ENCODE results near the gene NHLH1. TPM values are rescaled to one million over a fixed set of nuclear protein-coding genes. Genes with fewer than 3 reads are reported as not detected.

NHLH1 gene
- total RNA-seq, 1 experiment from 2014 or later, result 0.26 TPM

DNA sequence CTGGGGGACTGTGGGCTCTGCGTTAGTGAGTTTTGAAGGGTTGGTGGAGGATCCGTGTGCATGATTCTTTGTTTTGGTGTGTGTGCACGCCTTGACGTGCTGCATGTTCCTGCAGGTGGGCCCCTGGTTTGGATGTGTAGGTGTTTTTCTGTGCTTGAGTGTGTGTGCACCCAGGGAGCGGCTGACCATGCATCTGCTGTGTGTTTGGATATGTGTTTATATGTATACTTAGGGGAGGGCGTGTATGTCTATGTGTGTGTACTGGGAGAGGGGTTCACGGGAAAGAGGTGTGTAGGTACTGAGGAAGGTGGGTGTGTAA, 34.6 kb downstream of the NHLH1 start:
- intact Hi-C loops (cut with micrococcal nuclease; ENCODE audit: unreplicated experiment), result no loop called here
- CTCF ChIA-PET, result no interaction called here
- Histone ChIP-seq H3K27ac (no peak overlapping the region), H3K4me3 (no peak overlapping the region), H3K79me2 (ENCODE audit: low read depth) (no peaks in the 10 kb centered on the region), H3K27me3 (ENCODE audit: insufficient read depth, low read depth) (peaks cover 21% of the 10 kb centered on the region), H4K20me1 (ENCODE audit: insufficient read depth) (no peaks in the 10 kb centered on the region), H3K4me1 (replicated peaks; ENCODE audit: insufficient read depth) (no peaks in the 10 kb centered on the region), H3K9me2 (ENCODE audit: insufficient read depth) (no peaks in the 10 kb centered on the region), H3K36me3 (ENCODE audit: low read depth) (no peaks in the 10 kb centered on the region), H3F3A (ENCODE audit: insufficient read depth, low read depth) (no peaks in the 10 kb centered on the region), H3K4me2 (no peak overlapping the region), H3K9me3 (ENCODE audit: insufficient read depth, low read depth) (no peaks in the 10 kb centered on the region), H2AFZ (no peak overlapping the region)
- no TSS peak for BruUV-seq (replicated peaks)
- TF ChIP-seq, protein P1, sequence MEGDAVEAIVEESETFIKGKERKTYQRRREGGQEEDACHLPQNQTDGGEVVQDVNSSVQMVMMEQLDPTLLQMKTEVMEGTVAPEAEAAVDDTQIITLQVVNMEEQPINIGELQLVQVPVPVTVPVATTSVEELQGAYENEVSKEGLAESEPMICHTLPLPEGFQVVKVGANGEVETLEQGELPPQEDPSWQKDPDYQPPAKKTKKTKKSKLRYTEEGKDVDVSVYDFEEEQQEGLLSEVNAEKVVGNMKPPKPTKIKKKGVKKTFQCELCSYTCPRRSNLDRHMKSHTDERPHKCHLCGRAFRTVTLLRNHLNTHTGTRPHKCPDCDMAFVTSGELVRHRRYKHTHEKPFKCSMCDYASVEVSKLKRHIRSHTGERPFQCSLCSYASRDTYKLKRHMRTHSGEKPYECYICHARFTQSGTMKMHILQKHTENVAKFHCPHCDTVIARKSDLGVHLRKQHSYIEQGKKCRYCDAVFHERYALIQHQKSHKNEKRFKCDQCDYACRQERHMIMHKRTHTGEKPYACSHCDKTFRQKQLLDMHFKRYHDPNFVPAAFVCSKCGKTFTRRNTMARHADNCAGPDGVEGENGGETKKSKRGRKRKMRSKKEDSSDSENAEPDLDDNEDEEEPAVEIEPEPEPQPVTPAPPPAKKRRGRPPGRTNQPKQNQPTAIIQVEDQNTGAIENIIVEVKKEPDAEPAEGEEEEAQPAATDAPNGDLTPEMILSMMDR (conservative IDR thresholded peaks at IDR 0.05), result no peak
- TF ChIP-seq EZH2 (IDR thresholded peaks at IDR 0.05; ENCODE audit: low read depth), result no peak
- DNase-seq, result no peak
- POLR2A ChIA-PET (ENCODE audit: unreplicated experiment), result no interaction called here

DNA sequence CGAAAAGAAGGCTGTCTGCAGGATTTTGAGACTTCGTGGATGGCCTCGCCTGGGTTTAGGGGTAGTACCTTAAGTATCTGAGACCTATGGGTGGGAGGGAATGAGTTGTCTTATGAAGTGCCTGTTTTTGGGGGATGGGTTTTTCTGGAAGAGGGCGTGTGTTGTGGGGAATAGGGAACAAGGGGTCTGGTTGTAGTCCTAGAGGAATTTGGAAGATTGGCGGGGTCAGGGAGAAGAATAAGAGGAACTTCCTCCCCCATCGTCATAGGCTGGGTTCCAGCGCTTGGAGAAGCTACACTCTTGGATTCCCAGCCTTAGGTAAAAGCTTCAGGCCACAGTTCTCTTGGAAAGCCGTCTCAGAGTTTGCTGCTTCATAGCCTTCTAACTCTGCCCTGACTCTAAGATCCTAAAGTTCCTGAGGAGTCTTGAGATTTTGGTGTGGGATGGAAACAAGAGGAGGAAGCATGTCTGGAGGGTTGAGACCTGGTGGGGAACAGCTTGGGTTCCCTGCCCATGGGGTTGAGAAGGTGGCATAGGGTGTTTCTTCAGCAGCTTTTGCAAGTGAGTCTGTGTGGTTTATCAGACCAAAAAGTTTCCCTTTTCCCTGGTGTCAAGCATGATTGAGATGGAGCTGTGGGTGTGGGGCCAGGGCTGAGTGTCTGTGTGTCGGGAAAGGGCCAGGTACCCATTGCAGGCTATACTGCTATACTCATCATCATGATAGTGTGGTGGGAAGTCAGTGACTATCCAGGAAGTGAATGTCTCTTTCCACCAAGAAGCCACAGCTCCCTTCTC, 35.3 kb downstream of the NHLH1 start:
- DNase-seq, result no peak
- Histone ChIP-seq H3K36me3 (ENCODE audit: low read depth) (no peaks in the 10 kb centered on the region), H3K79me2 (ENCODE audit: low read depth) (no peaks in the 10 kb centered on the region), H3K4me3 (no peak overlapping the region), H3F3A (ENCODE audit: insufficient read depth, low read depth) (no peaks in the 10 kb centered on the region), H3K27me3 (ENCODE audit: insufficient read depth, low read depth) (peaks cover 21% of the 10 kb centered on the region), H3K9me2 (ENCODE audit: insufficient read depth) (no peaks in the 10 kb centered on the region), H3K27ac (no peak overlapping the region), H2AFZ (no peak overlapping the region), H4K20me1 (ENCODE audit: insufficient read depth) (no peaks in the 10 kb centered on the region), H3K9me3 (ENCODE audit: insufficient read depth, low read depth) (no peaks in the 10 kb centered on the region), H3K4me1 (replicated peaks; ENCODE audit: insufficient read depth) (no peaks in the 10 kb centered on the region), H3K4me2 (no peak overlapping the region)
- TF ChIP-seq, protein P1 (conservative IDR thresholded peaks at IDR 0.05), result no peak
- no peak for TF ChIP-seq EZH2 (IDR thresholded peaks at IDR 0.05; ENCODE audit: low read depth)
- TSS peak; percentile 36 for BruUV-seq (replicated peaks)
- ChIA-PET CTCF (no interaction called here), POLR2A (ENCODE audit: unreplicated experiment) (no interaction called here)
- intact Hi-C loops (cut with micrococcal nuclease; ENCODE audit: unreplicated experiment), result no loop called here

DNA sequence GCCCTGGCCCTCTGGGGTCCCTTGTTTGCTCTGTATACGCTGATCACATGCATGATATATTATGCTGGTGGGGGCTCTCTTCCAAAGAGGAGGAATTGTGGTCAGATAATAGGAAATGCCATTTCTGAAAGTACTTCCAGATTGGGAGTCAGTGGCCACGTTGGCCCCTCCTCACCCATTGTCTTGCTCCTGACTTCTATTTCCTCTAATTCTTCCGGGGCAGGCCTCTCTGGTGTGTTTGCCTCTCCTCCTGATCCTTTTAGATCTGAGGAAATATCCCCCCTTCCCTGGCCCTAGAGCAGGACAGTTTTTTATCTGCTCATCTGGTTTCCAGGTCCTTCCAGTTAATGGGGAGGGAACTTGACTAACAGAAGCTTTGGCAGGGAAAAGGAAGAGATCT, 36.4 kb downstream of the NHLH1 start:
- Histone ChIP-seq H3K4me3 (no peak overlapping the region), H3K27me3 (ENCODE audit: insufficient read depth, low read depth) (peaks cover 21% of the 10 kb centered on the region), H3K79me2 (ENCODE audit: low read depth) (no peaks in the 10 kb centered on the region), H3K4me1 (replicated peaks; ENCODE audit: insufficient read depth) (peaks cover 8% of the 10 kb centered on the region), H4K20me1 (ENCODE audit: insufficient read depth) (no peaks in the 10 kb centered on the region), H3K36me3 (ENCODE audit: low read depth) (no peaks in the 10 kb centered on the region), H3K9me2 (ENCODE audit: insufficient read depth) (no peaks in the 10 kb centered on the region), H3F3A (ENCODE audit: insufficient read depth, low read depth) (no peaks in the 10 kb centered on the region), H2AFZ (no peak overlapping the region), H3K27ac (no peak overlapping the region), H3K9me3 (ENCODE audit: insufficient read depth, low read depth) (no peaks in the 10 kb centered on the region), H3K4me2 (no peak overlapping the region)
- no peak for DNase-seq
- POLR2A ChIA-PET (ENCODE audit: unreplicated experiment), result no interaction called here
- BruUV-seq (replicated peaks), result no TSS peak
- CTCF ChIA-PET, result no interaction called here
- intact Hi-C loops (cut with micrococcal nuclease; ENCODE audit: unreplicated experiment), result no loop called here
- no peak for TF ChIP-seq EZH2 (IDR thresholded peaks at IDR 0.05; ENCODE audit: low read depth)
- TF ChIP-seq, protein P1 (conservative IDR thresholded peaks at IDR 0.05), result no peak

Measured in PC-9 (cell line).